PC-9 (cell line): Measurements from ENCODE around the gene GMCL2. TPM values are rescaled to one million over a fixed set of nuclear protein-coding genes. Genes with fewer than 3 reads are reported as not detected.

Source experiments
- BruUV-seq: library from RNA; stranded (reverse); fragments of 400-500 nt; replicated peaks from 2 replicates; lab custom pipeline; 2021; lab: Mats Ljungman, UMichigan
- CTCF ChIA-PET: fragments of 300-600 bp; sonication (Branson Sonifier 250); formaldehyde crosslinking; loops from one replicate; lab custom pipeline; 2022; ENCODE audit warnings: antibody characterized with exemption; lab: Charles Lee
- POLR2A ChIA-PET: fragments of 300-600 bp; sonication (Branson Sonifier 250); formaldehyde crosslinking; loops from one replicate; lab custom pipeline; 2022; ENCODE audit warnings: antibody characterized with exemption; ENCODE audit not compliant: unreplicated experiment; lab: Charles Lee
- DNase-seq, 2 experiments: peaks; one replicate each; pipeline versions ENCODE4 v3.0.0 to v3.0.0-alpha.2; 2015 to 2022; ENCODE audit warnings: mixed read lengths in 1 of 2
- H2AFZ ChIP-seq: fragments of 200-600 bp; sonication (generic); 2 replicates; pipeline ENCODE4 v1.8.1; 2017; ENCODE audit warnings: antibody characterized with exemption
- H3F3A ChIP-seq: fragments of 200-600 bp; sonication (generic); 2 replicates; pipeline ENCODE4 v1.8.1; 2017; ENCODE audit warnings: antibody characterized with exemption, mild to moderate bottlenecking, low read depth; ENCODE audit not compliant: insufficient read depth
- H3K27ac ChIP-seq: fragments of 200-600 bp; sonication (generic); 2 replicates; pipeline ENCODE4 v1.6.1; 2016; ENCODE audit warnings: mixed run types
- H3K27me3 ChIP-seq: fragments of 200-600 bp; sonication (generic); 2 replicates; pipeline ENCODE4 v1.6.1; 2016; ENCODE audit warnings: low read depth, mixed run types; ENCODE audit not compliant: insufficient read depth
- H3K36me3 ChIP-seq: fragments of 200-600 bp; sonication (generic); 2 replicates; pipeline ENCODE4 v1.6.1; 2016; ENCODE audit warnings: low read depth, mixed run types
- H3K4me1 ChIP-seq: fragments of 200-600 bp; sonication (generic); replicated peaks from 2 replicates; pipeline ENCODE4 v1.6.1; 2016; ENCODE audit warnings: mixed run types; ENCODE audit not compliant: insufficient read depth
- H3K4me2 ChIP-seq: fragments of 200-600 bp; sonication (generic); 2 replicates; pipeline ENCODE4 v1.6.1; 2017; ENCODE audit warnings: mixed run types
- H3K4me3 ChIP-seq: fragments of 200-600 bp; sonication (generic); 2 replicates; pipeline ENCODE4 v1.6.1; 2016; ENCODE audit warnings: mixed run types
- H3K79me2 ChIP-seq: fragments of 200-600 bp; sonication (generic); 2 replicates; pipeline ENCODE4 v1.6.1; 2017; ENCODE audit warnings: low read depth, mixed run types
- H3K9me2 ChIP-seq: fragments of 200-600 bp; sonication (generic); 2 replicates; pipeline ENCODE4 v1.8.1; 2017; ENCODE audit warnings: mild to moderate bottlenecking; ENCODE audit not compliant: insufficient read depth
- H3K9me3 ChIP-seq: fragments of 200-600 bp; sonication (generic); 2 replicates; pipeline ENCODE4 v1.8.1; 2016; ENCODE audit warnings: low read depth; ENCODE audit not compliant: insufficient read depth
- H4K20me1 ChIP-seq: fragments of 200-600 bp; sonication (generic); 2 replicates; pipeline ENCODE4 v1.8.1; 2017; ENCODE audit not compliant: insufficient read depth
- EZH2 ChIP-seq: fragments of 200-600 bp; sonication (generic); IDR thresholded peaks from 2 replicates; pipeline ENCODE4 v1.8.0; 2017; ENCODE audit warnings: antibody characterized with exemption, low read depth
- intact Hi-C: fragments of 100-400 bp; cut with micrococcal nuclease; formaldehyde crosslinking; loops from one replicate; pipeline ENCODE4 v1.10.0; 2022; ENCODE audit not compliant: unreplicated experiment
- total RNA-seq: library from RNA; stranded (reverse); gene quantifications from 2 replicates; pipeline ENCODE4 v1.2.3, GENCODE V29; 2021
- TF ChIP-seq, protein P1 (sequence below): fragments of 200-600 bp; sonication (generic); conservative IDR thresholded peaks from 2 replicates; pipeline ENCODE4 v1.6.1; 2017; ENCODE audit warnings: mixed run types, antibody characterized with exemption, mild to moderate bottlenecking, moderate library complexity

The GMCL2 gene
- total RNA-seq, 1 experiment from 2014 or later = not detected

DNA sequence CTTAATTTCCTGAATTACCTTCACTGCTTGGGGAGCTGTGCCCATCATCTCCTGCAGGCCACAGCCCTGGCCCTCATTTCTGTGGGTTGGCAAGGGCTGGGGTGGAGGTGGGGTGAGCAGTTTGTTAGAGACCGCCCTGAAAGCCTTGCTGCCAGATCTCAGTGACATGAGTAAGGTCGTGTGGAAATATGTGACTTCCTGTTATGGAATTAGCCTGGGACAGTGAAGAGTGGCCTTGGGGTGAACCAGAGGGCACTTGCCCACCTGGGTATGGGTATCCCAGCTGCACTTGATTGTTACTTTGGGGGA is 14.7 kb upstream of the GMCL2 start:
- intact Hi-C loops = loop anchor here (5.0 kb wide), 1 partner anchor 40 kb away; no protein-coding TSS in a partner anchor
- TF ChIP-seq, protein P1, sequence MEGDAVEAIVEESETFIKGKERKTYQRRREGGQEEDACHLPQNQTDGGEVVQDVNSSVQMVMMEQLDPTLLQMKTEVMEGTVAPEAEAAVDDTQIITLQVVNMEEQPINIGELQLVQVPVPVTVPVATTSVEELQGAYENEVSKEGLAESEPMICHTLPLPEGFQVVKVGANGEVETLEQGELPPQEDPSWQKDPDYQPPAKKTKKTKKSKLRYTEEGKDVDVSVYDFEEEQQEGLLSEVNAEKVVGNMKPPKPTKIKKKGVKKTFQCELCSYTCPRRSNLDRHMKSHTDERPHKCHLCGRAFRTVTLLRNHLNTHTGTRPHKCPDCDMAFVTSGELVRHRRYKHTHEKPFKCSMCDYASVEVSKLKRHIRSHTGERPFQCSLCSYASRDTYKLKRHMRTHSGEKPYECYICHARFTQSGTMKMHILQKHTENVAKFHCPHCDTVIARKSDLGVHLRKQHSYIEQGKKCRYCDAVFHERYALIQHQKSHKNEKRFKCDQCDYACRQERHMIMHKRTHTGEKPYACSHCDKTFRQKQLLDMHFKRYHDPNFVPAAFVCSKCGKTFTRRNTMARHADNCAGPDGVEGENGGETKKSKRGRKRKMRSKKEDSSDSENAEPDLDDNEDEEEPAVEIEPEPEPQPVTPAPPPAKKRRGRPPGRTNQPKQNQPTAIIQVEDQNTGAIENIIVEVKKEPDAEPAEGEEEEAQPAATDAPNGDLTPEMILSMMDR = no peak
- no peak for TF ChIP-seq EZH2
- Histone ChIP-seq H3K4me3 (no peak overlapping the region), H3K4me2 (no peak overlapping the region), H3K27ac (no peak overlapping the region), H3K4me1 (peaks cover 18% of the 10 kb centered on the region), H3K36me3 (peaks cover 13% of the 10 kb centered on the region), H3K27me3 (no peaks in the 10 kb centered on the region), H3K79me2 (peaks cover 30% of the 10 kb centered on the region), H3K9me2 (no peaks in the 10 kb centered on the region), H2AFZ (no peak overlapping the region), H3K9me3 (no peaks in the 10 kb centered on the region), H4K20me1 (peaks cover 16% of the 10 kb centered on the region), H3F3A (peaks cover 32% of the 10 kb centered on the region; the same call in 1 of the 2 replicates)
- BruUV-seq = no TSS peak
- peak; percentile 29 to 67 for DNase-seq
- ChIA-PET POLR2A (no interaction called here), CTCF (no interaction called here)

DNA sequence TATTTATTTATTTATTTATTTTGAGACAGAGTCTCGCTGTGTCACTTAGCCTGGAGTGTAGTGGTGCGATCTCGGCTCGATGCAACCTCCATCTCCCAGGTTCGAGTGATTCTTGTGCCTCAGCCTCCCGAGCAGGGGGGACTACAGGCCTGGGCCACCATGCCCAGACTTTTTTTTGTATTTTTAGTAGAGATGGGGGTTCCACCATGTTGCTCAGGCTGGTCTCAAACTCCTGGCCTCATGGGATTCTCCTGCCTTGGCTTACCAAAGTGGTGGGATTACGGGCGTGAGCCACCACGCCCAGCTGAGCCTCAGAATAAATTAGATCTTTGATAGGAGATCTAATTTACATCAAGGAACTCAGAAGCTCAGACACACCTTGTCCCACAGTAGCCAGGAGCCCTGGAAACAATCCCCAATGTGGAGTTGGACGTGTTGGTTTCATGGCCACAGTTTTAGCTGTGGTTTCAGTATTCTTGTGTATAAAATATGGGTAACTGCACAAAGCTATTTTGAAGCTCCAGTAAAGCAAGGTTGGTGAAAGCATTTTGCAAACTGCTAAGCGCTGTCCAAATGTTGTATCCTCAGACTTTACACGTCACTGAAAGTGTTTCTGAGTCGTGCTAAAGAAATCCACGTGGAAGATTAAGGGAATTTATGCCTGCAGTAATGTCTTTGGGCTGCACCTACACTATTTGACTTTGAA is 14.2 kb upstream of the GMCL2 start:
- peaks cover 25% of the 10 kb centered on the region for H3K79me2 ChIP-seq
- H3K4me3 ChIP-seq = no peak overlapping the region
- H4K20me1 ChIP-seq = peaks cover 11% of the 10 kb centered on the region
- peaks cover 13% of the 10 kb centered on the region for H3K4me1 ChIP-seq
- H3K36me3 ChIP-seq = peaks cover 8% of the 10 kb centered on the region
- CTCF ChIA-PET = no interaction called here
- no peak overlapping the region for H3K27ac ChIP-seq
- TF ChIP-seq, protein P1 = no peak
- no peak for TF ChIP-seq EZH2
- no peaks in the 10 kb centered on the region for H3K9me2 ChIP-seq
- no peak overlapping the region; the same call in 1 of the 2 replicates for H3K4me2 ChIP-seq
- no peaks in the 10 kb centered on the region for H3K9me3 ChIP-seq
- intact Hi-C loops = loop anchor here (5.0 kb wide), 1 partner anchor 39 kb away; no protein-coding TSS in a partner anchor
- POLR2A ChIA-PET = no interaction called here
- H3K27me3 ChIP-seq = no peaks in the 10 kb centered on the region
- H3F3A ChIP-seq = peaks cover 27% of the 10 kb centered on the region; the same call in 1 of the 2 replicates
- H2AFZ ChIP-seq = no peak overlapping the region
- no TSS peak for BruUV-seq
- DNase-seq = no peak

DNA sequence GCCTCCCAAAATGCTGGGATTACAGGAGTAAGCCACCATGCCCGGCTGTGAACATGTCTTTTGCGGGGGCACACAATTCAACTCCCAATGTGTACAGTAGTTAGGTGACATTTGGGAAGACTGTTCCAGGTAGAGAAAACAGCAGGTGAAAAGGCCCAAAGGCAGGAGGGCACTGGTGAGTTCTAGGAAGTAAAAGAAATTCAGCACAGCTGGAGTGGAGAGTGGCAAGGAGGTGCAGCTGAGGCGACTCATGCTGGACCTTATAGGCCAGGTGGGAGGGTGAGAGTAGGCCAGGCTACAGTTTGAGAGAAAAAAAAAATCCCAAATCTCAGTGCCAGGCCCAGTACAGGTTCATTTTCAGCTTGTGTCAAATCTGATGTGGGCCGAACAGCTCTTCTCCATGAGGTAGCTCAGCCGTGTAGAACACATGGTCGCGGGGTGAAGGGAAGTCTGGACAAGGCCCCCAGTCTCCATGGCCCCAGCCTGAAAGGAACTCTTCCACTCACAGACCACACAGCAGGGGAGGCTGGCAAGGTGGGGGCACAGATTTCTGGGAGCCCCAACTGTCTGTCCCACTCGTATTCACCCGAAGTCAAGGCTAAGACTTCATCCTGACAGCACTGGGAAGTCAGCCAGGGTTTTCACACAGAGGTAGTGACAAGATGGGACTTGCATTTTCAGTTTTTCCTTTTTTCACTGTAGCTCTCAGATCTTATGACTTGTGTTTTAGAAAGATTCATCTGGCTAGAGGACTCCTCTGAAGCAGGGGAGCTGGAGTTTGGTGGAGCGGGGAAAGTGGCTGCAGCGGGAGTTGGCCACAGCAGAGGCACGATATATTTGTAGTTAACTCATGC is 12.6 kb upstream of the GMCL2 start:
- POLR2A ChIA-PET = no interaction called here
- CTCF ChIA-PET = no interaction called here
- no peak for TF ChIP-seq EZH2
- TF ChIP-seq, protein P1 = no peak
- no peak for DNase-seq
- H3K4me3 ChIP-seq = no peak overlapping the region
- intact Hi-C loops = loop anchor here (5.0 kb wide), 1 partner anchor 38 kb away; no protein-coding TSS in a partner anchor
- peaks cover 4% of the 10 kb centered on the region; the same call in 1 of the 2 replicates for H3K27me3 ChIP-seq
- peaks cover 16% of the 10 kb centered on the region; the same call in 1 of the 2 replicates for H3F3A ChIP-seq
- peaks cover 10% of the 10 kb centered on the region; the same call in 1 of the 2 replicates for H3K79me2 ChIP-seq
- no peak overlapping the region for H2AFZ ChIP-seq
- BruUV-seq = no TSS peak
- no peaks in the 10 kb centered on the region for H3K9me2 ChIP-seq
- no peaks in the 10 kb centered on the region for H3K36me3 ChIP-seq
- H4K20me1 ChIP-seq = no peaks in the 10 kb centered on the region
- peaks cover 9% of the 10 kb centered on the region for H3K4me1 ChIP-seq
- no peak overlapping the region for H3K4me2 ChIP-seq
- H3K27ac ChIP-seq = no peak overlapping the region
- no peaks in the 10 kb centered on the region for H3K9me3 ChIP-seq
